Measurements from ENCODE around the gene KCTD13.
"Not testable (repeated sequence)": the region's sequence is repeated elsewhere in the genome, so short reads cannot be mapped to it uniquely, and the experiment has no call there.

The KCTD13 gene

DNA sequence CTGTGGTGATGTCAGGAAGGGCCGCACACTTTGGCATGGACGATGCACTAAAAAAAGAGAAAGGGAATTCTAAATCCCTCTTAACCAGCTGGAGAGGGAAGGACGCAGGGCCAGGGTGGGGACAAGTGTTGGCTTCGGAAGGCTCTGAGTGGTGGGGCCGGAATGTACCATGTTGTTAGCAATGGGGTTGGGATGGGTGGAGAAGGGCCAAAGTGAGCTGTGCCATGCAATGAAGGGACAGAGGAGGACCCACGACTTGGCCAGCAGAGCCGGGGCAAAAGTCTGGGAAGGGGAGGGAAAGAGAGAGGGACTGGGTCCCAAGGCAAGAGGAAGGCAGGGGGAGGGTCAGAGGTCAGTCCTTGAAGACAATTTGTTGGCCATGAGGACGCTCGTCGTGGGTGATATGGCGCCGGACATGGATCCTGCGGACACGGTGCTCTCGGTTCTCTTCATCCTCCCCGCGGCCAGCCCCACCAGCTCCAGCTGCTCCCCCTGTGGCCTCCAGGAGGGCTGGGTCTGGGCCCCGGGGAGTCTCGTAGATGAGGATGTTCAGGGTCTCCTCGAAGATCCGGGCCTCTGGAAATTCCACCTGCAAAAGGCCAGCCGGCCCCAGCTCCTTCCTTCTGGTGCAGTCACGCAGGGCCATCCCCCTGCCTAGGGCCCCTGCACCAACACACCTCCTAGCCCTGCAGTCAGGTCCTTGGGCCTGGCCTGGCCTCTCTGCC is 19.3 kb downstream of the KCTD13 start:
- DNase-seq = no peak

DNA sequence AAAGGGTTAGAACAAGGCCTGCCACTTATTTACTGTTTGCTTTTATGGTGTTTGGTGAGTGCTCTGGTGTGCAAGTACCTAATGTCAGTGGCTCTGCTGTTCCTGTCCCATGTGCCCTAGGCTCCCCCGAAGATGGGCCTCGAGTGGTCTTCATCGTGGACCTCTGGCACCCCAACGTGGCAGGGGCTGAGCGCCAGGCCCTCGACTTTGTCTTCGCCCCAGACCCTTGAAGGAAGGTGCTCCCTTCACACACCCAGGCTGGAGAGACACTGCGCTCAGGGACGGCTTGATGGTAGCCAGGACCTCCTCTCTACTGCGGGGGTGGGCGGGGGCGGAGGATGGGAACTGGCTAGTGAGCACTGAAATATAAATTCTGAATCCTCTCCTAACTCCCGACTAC is 20.4 kb downstream of the KCTD13 start:
- DNase-seq = no peak

DNA sequence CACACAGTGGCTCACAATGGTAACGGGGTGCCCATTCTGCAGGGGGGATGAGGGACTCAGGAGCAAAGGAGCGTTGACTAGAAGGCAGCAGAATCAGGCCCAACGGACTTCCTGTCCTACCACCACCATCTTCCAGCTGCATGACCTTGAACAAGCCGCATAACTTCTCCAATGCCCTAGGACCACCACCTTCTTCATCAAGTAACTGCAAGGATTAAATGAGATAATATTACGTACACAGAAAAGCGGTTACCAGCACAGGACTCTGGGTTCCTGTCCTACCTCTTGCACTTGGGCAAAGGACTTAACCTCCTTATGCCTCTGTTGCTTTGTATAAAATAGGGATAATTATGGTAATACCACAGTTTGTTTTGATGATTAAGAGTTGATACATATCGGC is 21.1 kb downstream of the KCTD13 start:
- no peak for DNase-seq

DNA sequence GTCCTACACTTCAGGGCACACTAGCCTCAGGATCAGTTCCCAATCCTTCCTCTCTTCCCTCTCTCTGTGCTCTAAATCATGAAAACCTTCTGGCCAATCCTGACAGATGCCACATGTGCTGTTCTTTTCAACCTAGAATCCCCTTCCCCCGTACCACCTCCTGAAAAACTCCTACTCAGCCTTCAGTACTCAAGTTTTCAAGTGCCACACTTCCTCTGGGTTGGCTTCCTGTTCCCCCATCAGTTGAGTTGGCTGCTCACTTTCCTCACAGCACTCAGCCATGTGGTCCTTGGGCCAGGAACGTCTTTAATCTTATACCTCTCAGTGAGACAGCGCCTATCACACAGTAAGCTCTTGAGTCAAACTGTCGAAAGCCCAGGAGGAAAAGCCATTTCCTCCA is 22.4 kb downstream of the KCTD13 start:
- DNase-seq = no peak

DNA sequence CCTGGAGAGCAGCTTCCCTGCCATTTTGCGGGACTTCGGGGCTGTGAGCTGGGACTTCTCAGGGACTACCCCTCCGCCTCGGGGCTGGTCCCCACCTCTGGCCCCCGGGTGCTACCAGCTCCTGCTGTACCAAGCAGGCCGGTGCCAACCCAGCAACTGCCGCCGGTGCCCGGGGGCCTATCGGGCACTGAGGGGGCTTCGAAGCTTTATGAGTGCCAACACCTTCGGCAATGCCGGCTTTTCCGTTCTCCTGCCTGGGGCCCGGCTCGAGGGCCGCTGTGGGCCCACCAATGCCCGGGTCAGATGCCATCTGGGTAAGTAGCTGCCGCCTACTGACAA is 24.4 kb downstream of the KCTD13 start:
- no peak for DNase-seq

DNA sequence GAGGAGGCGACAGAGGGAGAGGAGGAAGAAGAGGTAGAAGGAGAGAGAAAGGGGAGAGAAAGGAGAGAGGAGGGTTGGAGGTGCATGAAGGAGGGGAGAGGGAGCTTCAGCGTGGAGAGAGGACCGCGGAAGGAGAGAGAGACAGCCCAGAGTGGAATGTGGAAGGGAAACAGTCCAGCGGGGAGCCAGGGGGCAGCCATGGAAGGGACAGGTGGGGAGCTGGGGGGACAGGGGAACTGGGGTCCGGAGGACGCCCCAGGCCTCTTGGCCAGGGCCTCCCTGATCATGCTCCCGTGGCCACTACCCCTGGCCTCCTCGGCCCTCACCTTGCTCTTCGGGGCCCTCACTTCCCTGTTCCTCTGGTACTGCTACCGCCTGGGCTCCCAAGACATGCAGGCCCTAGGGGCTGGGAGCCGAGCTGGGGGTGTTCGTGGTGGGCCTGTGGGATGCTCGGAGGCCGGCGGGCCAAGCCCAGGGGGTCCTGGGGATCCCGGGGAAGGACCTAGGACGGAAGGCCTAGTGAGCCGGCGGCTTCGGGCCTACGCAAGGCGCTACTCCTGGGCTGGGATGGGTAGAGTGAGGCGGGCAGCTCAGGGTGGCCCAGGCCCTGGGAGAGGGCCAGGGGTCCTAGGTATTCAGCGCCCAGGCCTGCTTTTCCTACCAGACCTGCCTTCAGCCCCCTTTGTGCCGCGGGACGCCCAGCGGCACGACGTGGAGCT is 25.0 kb downstream of the KCTD13 start:
- no peak for DNase-seq

DNA sequence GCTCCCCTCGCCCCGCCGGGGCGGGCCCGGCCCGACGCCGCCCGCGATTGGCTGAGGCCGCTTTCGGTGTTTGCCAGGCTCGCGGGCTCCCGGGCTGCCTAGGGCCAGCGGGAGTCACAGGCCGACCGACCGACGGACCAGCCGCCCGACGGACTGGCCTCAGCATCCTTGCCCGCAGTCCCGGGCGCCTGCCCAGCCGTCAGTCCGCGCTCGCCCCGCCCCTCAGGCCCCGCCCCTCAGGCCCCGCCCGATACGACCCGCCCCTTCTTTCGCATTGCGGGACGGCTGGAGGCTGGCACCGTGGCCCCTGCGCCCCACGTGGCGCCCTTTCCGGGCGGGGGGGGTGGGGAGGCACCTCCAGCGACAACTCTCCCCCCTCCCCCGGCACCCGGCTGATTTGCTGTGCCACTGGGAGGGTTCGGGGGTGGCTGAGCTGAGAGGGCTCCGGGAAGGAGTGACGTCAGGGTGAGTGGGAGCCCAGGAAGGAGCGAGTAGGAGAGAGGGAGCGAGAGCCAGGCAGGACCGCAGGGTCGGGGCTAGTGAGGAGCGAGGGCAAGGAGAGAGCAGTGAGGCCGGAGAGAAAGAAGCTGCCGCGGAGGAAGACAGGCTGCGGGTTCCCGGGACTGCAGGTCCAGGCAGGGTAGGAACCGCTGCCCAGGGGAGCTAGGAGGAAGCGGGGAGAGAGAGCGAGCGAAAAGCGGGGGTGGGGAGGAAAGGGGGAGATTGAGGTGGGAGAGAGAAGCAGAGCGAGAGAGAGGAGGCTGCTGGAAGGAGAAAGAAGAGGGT is 25.7 kb downstream of the KCTD13 start, which contains the start of gene ASPHD1:
ASPHD1 (plus strand) TSS at position 387 of the 786 bp plus-strand sequence. CDS start 484 bp downstream, outside the sequence.
- no peak for DNase-seq

DNA sequence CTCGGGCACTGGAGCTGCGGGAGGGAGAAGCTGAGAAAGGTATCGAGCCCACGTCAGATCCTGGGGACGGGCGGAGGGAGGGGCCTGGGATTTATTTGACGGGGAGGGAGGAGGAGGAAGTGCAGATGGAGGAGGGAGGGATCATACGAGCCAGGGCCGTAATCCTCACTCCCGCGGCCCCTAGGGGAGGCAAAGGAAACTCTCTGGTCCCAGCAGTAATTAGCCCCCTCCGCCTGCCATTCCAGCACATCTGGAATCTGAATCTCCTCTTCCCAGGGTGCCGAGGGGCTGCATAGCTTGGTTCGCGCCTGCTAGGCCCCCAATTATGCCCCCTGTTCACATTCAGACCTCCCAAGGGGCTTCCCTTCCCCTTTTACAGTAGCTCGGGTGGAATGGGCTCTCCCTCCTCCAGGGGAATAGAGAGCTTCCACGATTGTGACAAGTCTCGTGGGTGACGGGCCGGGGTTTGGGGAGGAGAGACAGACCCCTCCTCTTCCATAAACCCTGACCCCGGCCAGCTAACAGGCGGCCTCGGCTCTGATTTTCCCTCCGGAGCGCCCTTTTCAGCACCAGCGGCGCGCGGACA is 26.4 kb downstream of the KCTD13 start, which contains the start of gene SEZ6L2:
SEZ6L2 (minus strand) TSS at position 35 of the 586 bp plus-strand sequence. CDS start 531 bp downstream, outside the sequence.
- DNase-seq = peak; percentile 43

DNA sequence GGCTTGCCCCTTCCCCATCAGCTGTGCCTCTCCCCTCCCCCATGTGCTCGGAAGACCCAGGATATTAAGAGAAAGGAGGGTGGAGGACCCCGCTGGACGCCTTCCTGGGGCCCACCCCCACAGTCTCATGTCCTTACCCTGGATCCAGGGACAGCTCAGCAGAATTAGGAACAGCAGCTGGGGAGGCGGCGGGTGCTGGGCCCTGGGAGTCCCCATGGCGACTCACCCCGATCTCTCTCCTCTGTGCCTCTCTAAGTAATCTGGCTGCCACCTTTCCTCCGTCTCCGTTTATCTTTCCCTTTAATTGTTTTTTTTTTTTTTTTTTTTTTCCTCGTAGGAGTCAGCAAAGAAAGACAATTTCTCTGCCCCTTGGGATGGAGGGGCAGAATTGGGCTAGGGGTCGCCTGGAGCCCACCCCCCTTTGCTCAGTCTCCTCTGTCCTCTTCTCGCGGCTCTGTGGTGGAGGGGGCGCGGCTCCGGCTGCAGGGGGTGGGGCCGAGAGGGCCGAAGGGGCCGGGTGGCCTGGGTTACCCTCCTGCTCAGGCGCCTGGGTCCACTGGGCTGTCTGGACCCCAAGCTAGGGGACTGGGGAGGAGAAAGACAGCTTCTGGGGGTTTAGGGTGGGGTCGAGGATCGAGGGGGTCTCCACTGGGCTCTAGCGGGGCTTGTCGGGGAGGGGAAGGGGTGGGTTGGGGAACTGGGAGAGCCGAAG is 27.1 kb downstream of the KCTD13 start:
- no peak for DNase-seq

DNA sequence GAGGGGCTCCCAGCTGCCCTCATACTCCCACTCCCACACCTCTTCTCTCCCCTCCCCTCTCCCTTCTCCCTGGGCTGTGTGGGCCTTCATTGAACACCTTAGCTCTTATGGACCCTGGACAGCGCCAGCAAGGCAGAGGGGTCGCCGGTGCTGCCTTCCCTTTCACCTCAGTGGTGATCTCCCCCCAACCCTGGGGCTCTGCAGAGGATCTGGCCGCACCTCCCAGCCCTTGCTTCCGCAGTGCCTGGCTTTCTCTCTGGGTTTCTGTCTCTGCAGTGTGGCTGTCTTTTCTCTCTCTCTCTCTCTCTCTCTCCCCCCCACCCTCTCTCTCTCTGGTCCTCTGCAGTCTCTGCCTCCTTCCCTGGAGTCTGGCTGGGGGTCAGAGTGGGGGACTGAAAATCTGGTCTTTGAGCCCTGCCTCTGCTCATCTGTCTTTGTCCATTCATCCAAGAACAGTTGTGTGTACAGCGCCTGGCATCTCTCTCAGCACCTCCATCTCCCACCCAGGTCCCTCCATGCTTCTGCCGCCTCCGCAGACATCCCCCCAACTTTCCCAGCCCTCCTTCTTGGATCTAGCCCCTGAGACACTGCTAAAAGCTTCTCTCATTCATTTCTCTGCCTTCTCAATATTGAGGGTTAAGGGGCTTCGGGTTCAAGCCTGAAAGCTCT is 27.8 kb downstream of the KCTD13 start:
- DNase-seq = no peak

DNA sequence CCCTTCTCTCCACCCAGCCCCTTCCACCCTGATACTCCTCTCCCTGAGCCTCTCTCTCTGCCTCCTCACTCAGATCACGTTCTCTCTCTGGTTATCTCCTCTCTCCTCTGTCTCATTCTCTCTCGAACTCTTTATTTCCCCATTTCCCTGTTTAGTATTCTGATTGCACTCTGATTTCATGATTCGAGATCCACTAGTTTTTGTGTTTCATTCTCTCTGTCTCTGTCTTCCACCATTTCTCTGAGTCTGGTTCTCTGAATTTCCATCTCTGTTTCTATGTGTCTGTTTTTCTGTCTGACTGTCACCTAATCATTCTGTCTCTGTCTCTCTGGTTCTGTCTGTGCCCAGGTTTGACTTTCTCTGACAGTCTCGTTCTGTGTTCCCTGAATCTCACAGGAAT is 28.7 kb downstream of the KCTD13 start:
- no peak for DNase-seq

DNA sequence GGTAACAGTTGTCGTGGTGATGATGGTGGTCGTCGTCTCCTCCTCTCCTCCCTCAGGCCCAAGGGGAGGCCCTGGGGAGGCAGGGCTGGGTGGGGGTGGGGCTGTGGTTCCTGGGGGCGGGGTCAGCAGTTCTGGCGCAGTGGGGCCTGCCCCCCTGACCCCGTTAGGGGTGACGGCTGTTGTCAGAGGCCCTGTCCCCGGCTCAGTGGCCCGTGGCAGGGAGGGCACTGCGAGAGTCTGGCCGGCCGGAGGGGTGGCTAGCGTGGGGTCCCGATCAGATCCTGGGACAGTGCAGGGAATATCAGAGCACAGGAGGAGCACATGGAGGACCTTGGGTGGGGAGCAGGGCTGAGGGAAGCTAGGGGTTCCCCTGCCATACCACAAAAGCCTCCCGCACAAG is 29.2 kb downstream of the KCTD13 start:
- no peak for DNase-seq

DNA sequence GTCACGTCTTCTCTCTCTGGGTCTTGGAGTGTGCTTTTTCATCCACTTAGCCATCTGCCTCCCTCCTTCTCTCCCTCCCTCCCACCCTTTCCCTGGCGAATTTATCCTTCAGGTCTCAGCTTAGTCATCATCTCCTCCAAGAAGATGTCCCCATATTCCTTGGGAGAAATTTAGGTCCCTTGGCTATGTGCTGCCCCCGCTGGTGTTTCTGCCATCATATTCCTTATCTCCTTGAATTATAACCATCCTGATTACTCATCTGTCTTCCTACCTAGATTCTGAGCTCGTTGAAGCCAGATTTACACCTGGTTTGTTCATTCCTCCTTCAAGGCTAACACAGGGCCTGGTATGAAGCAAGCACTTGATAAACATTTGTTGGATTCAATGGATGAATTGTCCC is 31.7 kb downstream of the KCTD13 start:
- no peak for DNase-seq

DNA sequence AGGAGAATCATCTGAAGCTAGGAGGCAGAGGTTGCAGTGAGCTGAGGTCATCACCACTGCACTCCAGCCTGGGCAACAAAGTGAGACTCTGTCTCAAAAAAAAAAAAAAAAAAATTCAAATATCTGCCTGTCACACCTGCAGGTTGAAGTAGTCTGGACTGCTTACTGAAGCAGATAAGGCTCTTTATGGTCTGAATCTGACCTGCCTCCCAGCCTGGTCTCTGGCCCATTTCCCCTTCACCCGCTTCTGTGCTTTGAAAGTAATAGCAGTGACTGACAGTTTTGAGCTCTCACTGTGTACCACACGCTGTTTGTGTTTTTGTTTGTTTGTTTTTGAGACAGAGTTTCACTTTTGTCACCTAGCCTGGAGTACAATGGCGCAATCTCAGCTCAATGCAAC is 32.5 kb downstream of the KCTD13 start:
- DNase-seq = no peak

DNA sequence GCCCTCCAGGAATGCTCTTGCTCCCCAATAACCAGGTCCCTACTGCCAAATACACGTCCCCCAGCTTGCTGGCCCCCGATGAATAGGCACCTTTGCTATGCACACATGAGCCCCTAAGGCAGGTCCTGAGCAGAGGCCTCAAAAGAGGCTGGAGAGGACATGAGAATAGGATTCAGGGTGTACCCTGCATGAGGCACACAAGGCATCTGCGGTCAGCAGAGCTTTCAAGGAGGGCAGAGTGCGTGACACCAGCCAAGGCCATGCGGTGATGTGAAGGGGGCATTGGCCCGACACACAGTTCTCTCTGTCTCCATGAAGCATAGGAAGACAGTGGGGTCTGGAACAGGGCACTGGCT is 33.6 kb downstream of the KCTD13 start:
- no peak for DNase-seq

DNA sequence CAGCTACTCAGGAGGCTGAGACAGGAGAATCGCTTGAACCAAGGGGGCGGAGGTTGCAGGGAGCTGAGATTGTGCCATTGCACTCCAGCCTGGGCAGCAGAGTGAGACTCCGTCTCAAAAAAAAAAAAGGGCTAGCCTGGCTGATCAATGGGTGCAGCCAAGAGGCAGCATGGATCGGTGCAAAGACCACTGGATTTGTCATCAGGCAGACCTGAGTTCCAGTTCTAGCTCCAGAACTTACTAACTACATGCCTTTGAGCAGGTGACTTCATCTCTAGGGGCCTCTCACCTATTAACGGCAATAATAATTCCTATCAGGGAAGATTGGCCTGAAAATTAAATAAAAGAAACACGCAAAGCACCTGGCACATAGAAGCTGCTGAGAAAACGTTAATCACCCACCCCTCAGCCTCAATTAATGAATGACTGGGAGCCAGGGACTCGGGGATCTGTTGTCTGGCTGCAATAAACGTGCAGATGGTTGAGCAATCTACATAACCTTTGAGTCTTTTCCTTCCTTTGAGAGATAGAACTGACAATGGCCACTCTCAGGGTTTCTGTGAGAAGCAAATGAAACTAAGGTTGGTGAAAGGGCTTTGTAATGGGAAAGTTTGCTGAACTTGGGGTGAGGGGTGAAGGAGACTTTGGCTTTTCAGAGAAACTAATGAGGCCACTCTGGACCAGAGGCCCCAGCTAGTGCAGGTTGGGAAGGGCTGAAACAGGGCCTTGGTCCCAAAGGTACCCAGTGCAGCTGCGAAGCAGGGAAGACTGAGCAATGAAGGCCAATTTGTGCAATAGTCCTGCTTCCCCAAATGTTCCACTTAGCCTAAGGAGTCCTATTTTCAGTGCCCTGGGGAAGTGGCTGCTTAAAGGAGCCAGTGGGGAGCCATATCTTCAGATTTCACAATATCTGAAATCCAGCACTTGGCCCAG is 34.2 kb downstream of the KCTD13 start:
- DNase-seq = no peak

DNA sequence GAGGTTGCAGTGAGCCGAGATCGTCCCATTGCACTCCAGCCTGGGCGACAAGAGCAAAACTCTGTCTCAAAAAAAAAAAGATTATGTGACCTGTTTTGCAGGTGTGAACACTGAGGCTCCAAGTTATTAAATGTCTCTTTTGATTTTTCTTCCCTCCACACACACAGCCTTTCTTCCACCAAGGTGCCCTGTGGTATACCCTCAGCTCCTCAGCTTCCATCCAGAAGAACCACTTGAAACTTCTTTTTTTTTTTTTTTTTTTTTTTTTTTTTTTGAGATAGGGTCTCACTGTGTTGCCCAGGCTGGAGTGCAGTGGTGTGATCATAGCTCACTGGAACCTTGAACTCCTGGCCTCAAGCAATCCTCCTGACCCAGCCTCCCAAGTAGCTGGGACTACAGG is 36.7 kb downstream of the KCTD13 start:
- not testable (repeated sequence) for DNase-seq

DNA sequence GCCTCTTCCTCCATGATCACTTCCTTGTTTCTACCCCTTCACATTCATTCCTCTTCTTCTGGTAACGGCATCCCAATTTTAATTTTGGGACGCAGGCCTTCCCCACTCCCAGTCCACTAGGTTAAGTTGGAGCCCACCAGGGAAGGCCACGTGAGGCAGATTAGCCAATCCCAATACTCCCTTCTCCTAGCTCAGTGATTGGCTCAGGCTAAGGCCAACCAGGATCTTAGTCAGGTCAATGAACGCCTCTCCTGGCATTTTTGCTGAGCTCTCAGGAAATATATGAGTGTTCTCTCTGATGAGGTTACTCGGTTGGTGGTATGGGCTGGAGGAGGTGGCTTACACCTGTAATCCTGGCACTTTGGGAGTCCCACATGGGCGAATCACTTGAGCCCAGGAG is 42.0 kb downstream of the KCTD13 start:
- no peak for DNase-seq

DNA sequence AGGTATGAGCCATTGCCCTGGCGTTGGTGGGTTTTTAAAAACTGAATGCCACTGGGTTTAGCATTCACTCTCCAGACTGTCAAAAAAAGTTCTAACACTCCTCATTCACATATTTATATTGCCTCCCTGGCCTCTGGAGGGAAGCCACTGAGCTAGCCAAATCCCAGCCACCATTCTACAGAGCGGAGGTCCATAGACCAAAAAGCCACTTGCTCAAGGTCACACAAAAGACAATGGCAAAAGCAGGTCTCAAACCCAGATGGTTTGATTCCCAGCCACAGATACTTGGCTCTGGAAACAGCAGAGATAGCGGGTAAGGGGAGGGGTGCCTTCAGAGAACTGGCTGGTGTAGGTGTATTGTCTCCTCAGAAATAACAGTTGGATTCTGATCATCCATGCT is 45.0 kb downstream of the KCTD13 start:
- DNase-seq = no peak

DNA sequence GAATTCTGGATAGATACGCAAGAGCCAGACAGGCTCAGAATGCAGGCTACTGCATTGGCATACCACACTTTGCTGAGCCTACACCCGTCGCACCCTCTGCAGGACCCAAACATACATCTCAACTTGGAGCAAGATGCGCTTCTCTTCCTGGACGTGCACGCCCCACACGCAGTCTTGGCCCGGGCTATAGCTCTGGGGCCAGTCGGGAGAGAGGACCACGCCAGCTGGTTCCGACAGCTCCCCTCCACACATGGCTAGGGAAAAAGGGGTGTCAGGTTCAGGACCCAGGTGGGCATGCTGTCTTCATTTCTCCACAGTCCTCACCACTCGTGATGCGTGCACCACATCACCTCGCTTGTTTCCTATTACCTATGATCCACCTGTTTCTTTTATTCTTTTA is 47.9 kb downstream of the KCTD13 start:
- no peak for DNase-seq
